Spleen (tissue), 7 donors: ENCODE results near the gene STAT4.

ENCODE experiments used
- POLR2AphosphoS5 ChIP-seq, 3 donors: sonication (generic); formaldehyde crosslinking; IDR thresholded peaks; one replicate each; pipeline ENCODE4 v1.5.1; 2017; ENCODE audit warnings: antibody characterized with exemption in 3 of 3
- TF ChIP-seq, protein P1 (sequence below), 11 experiments: fragments of 200-600 bp in 7 of 11; fragments of 450-650 bp in 4 of 11; sonication (generic) in 4 of 11; IDR thresholded peaks in 8 of 11; conservative IDR thresholded peaks in 3 of 11; 1 replicate in 7 of 11; 2 replicates in 4 of 11; pipeline versions ENCODE4 v1.4.0 to v1.8.0; 2016 to 2021; ENCODE audit warnings: antibody characterized with exemption in 11 of 11, inconsistent platforms in 4 of 11, mild to moderate bottlenecking in 1 of 11
- donor health status: DM: no; HTN: no; CAD: no; lungs with moderate emphysema.
- donor health status: DM: no; HTN: no; CAD: no.
- donor health status: DM: no; HTN: no; CAD: no.

DNA sequence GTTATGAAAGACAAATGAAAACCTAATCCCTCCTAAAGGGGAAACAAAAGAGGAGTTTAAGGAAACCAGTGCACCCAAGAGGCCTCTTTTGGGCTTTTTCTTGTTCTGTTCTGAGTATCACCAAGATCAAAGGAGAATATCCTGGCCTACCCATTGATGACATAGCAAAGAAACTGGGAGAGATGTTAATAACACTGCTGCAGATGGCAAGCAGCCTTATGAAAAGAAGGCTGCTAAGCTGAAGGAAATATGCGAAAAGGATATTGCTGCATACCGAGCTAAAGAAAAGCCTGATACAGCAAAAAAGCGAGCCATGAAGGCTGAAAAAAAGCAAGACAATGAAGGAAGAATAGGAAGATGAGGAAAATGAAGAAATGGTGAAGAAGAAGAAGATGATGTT is 23.6 kb upstream of the STAT4 start:
- TF ChIP-seq, protein P1, sequence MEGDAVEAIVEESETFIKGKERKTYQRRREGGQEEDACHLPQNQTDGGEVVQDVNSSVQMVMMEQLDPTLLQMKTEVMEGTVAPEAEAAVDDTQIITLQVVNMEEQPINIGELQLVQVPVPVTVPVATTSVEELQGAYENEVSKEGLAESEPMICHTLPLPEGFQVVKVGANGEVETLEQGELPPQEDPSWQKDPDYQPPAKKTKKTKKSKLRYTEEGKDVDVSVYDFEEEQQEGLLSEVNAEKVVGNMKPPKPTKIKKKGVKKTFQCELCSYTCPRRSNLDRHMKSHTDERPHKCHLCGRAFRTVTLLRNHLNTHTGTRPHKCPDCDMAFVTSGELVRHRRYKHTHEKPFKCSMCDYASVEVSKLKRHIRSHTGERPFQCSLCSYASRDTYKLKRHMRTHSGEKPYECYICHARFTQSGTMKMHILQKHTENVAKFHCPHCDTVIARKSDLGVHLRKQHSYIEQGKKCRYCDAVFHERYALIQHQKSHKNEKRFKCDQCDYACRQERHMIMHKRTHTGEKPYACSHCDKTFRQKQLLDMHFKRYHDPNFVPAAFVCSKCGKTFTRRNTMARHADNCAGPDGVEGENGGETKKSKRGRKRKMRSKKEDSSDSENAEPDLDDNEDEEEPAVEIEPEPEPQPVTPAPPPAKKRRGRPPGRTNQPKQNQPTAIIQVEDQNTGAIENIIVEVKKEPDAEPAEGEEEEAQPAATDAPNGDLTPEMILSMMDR (IDR thresholded peaks at IDR 0.05 in 8 of 11, conservative IDR thresholded peaks at IDR 0.05 in 3 of 11): no peak
- TF ChIP-seq POLR2AphosphoS5 (IDR thresholded peaks at IDR 0.05): no peak
